Liver (tissue), 9 donors: ENCODE measurements around the gene TTLL4. TPM values are rescaled to one million over a fixed set of nuclear protein-coding genes. Genes with fewer than 3 reads are reported as not detected.

Source experiments
- DNase-seq: peaks from one replicate; pipeline ENCODE4 v3.0.0-alpha.2; 2017; ENCODE audit warnings: low spot score
- H3K27ac ChIP-seq, 2 donors: one replicate each; pipeline ENCODE4 v1.7.0; 2013; ENCODE audit warnings: inconsistent platforms in 2 of 2, low read length in 2 of 2, control low read depth in 1 of 2, low read depth in 1 of 2, mild to moderate bottlenecking in 1 of 2
- H3K27me3 ChIP-seq, 4 donors: one replicate each; pipeline versions ENCODE4 v1.6.1 to v1.7.0; 2013; ENCODE audit warnings: low read length in 3 of 4, inconsistent platforms in 1 of 4, mild to moderate bottlenecking in 1 of 4, moderate library complexity in 1 of 4; ENCODE audit not compliant: control insufficient read depth in 4 of 4, insufficient read depth in 4 of 4
- H3K36me3 ChIP-seq, 4 donors: one replicate each; pipeline versions ENCODE4 v1.6.1 to v1.7.0; 2013; ENCODE audit warnings: low read length in 3 of 4, mild to moderate bottlenecking in 3 of 4, low read depth in 1 of 4, moderate library complexity in 1 of 4; ENCODE audit not compliant: control insufficient read depth in 4 of 4, insufficient read depth in 3 of 4
- H3K4me1 ChIP-seq, 4 donors: one replicate each; pipeline versions ENCODE4 v1.6.1 to v1.7.0; 2013; ENCODE audit warnings: low read length in 3 of 4, mild to moderate bottlenecking in 3 of 4, moderate library complexity in 1 of 4; ENCODE audit not compliant: control insufficient read depth in 4 of 4, insufficient read depth in 4 of 4
- H3K4me3 ChIP-seq, 3 donors: one replicate each; pipeline versions ENCODE4 v1.6.1 to v1.7.0; 2013; ENCODE audit warnings: low read length in 3 of 3, control low read depth in 1 of 3, low read depth in 1 of 3, mild to moderate bottlenecking in 1 of 3
- H3K9ac ChIP-seq, 2 donors: one replicate each; pipeline ENCODE4 v1.7.0; 2013; ENCODE audit warnings: low read length in 2 of 2, mild to moderate bottlenecking in 2 of 2, moderate library complexity in 2 of 2, control low read depth in 1 of 2, low read depth in 1 of 2
- H3K9me3 ChIP-seq, 4 donors: one replicate each; pipeline versions ENCODE4 v1.6.1 to v1.7.0; 2013; ENCODE audit warnings: low read length in 3 of 4; ENCODE audit not compliant: control insufficient read depth in 4 of 4
- ATF3 ChIP-seq: IDR thresholded peaks from 2 replicates; pipeline ENCODE4 v1.6.1; 2016; ENCODE audit warnings: antibody characterized with exemption
- CTCF ChIP-seq: fragments of 150-350 bp; IDR thresholded peaks from 2 replicates; pipeline ENCODE4 v1.5.1; 2017; ENCODE audit warnings: improper control_type of control experiment, low read depth, low read length; ENCODE audit not compliant: missing input control
- EGR1 ChIP-seq, 2 donors: IDR thresholded peaks; 2 replicates each; pipeline ENCODE4 v1.6.1; 2016 to 2018; ENCODE audit warnings: antibody characterized with exemption in 2 of 2, low read depth in 2 of 2
- FOXA1 ChIP-seq: IDR thresholded peaks from 2 replicates; pipeline ENCODE4 v1.6.1; 2016; ENCODE audit warnings: antibody characterized with exemption
- GABPA ChIP-seq, 2 donors: IDR thresholded peaks in 1 of 2; conservative IDR thresholded peaks in 1 of 2; 2 replicates each; pipeline ENCODE4 v1.6.1; 2016; ENCODE audit warnings: antibody characterized with exemption in 2 of 2, mild to moderate bottlenecking in 1 of 2, moderate library complexity in 1 of 2
- HNF4A ChIP-seq, 2 donors: conservative IDR thresholded peaks; 2 replicates each; pipeline ENCODE4 v1.6.1; 2016; ENCODE audit warnings: antibody characterized with exemption in 2 of 2, mild to moderate bottlenecking in 2 of 2
- HNF4G ChIP-seq: IDR thresholded peaks from 2 replicates; pipeline ENCODE4 v1.6.1; 2016; ENCODE audit warnings: antibody characterized with exemption
- JUND ChIP-seq, 2 donors: IDR thresholded peaks; 2 replicates each; pipeline ENCODE4 v1.6.1; 2016; ENCODE audit warnings: antibody characterized with exemption in 2 of 2
- MAX ChIP-seq: IDR thresholded peaks from 2 replicates; pipeline ENCODE4 v1.6.1; 2016; ENCODE audit warnings: antibody characterized with exemption
- NR2F2 ChIP-seq: IDR thresholded peaks from 2 replicates; pipeline ENCODE4 v1.6.1; 2016; ENCODE audit warnings: antibody characterized with exemption
- RAD21 ChIP-seq, 2 donors: IDR thresholded peaks; 2 replicates each; pipeline ENCODE4 v1.6.1; 2016; ENCODE audit warnings: antibody characterized with exemption in 2 of 2, mild to moderate bottlenecking in 2 of 2
- REST ChIP-seq: IDR thresholded peaks from 2 replicates; pipeline ENCODE4 v1.6.1; 2016; ENCODE audit warnings: antibody characterized with exemption, mild to moderate bottlenecking
- RXRA ChIP-seq, 2 donors: IDR thresholded peaks; 2 replicates each; pipeline ENCODE4 v1.6.1; 2017 to 2018; ENCODE audit warnings: antibody characterized with exemption in 2 of 2, mild to moderate bottlenecking in 1 of 2
- SP1 ChIP-seq: IDR thresholded peaks from 2 replicates; pipeline ENCODE4 v1.6.1; 2018; ENCODE audit warnings: antibody characterized with exemption, mild to moderate bottlenecking
- TAF1 ChIP-seq: conservative IDR thresholded peaks from 2 replicates; pipeline ENCODE4 v1.6.1; 2016; ENCODE audit warnings: antibody characterized with exemption, mild to moderate bottlenecking
- YY1 ChIP-seq: IDR thresholded peaks from 2 replicates; pipeline ENCODE4 v1.6.1; 2016; ENCODE audit warnings: antibody characterized with exemption, mild to moderate bottlenecking
- ZBTB33 ChIP-seq: IDR thresholded peaks from 2 replicates; pipeline ENCODE4 v1.6.1; 2016; ENCODE audit warnings: antibody characterized with exemption
- WGBS: extraction: QIAGEN DNeasy Blood & Tissue Kit; methylation state at CpG from one replicate; pipeline ENCODE4 v1.1.7; 2013; 5-methylcytosine and 5-hydroxymethylcytosine counted together
- polyA plus RNA-seq, 2 donors: library from polyadenylated mRNA; stranded (reverse) in 1 of 2; unstranded in 1 of 2; fragments of 200-250 nt in 1 of 2; fragments of >200 nt in 1 of 2; fragmentation: Nextera tagmentation in 1 of 2; extraction: Ambion mirVana in 1 of 2; gene quantifications; one replicate each; pipeline versions ENCODE4 v1.2.1 to v1.2.3, GENCODE V29; 2013 to 2015
- total RNA-seq, 2 donors: library from RNA; depleted of rRNA; stranded (reverse); fragments of >200 nt; gene quantifications; one replicate each; pipeline ENCODE4 v1.2.3, GENCODE V29; 2014
- donor health status: healthy.
- donor health status: healthy.
- donor health status: healthy.
- donor health status: healthy.
- donor health status: healthy.

The TTLL4 gene
- total and polyA plus RNA-seq, 4 donors: 5.7 to 14.0 (median 6.6) TPM

- Histone ChIP-seq H3K4me1 (peaks cover 5 to 9% (median 7%) of the 10 kb centered on the region in 4 donors), H3K9ac (no peak overlapping the region), H3K27ac (no peak overlapping the region), H3K4me3 (no peak overlapping the region), H3K9me3 (no peaks in the 10 kb centered on the region), H3K36me3 (peaks cover 26 to 60% (median 46%) of the 10 kb centered on the region in 4 donors), H3K27me3 (no peaks in the 10 kb centered on the region)
- TF ChIP-seq JUND (IDR thresholded peaks at IDR 0.05) (no peak), RAD21 (IDR thresholded peaks at IDR 0.05) (no peak), TAF1 (no peak), RXRA (IDR thresholded peaks at IDR 0.05) (no peak), EGR1 (IDR thresholded peaks at IDR 0.05; ENCODE audit: low read depth in 2 of 2) (no peak), ZBTB33 (no peak), SP1 (no peak), FOXA1 (no peak), GABPA (IDR thresholded peaks at IDR 0.05 in 1 of 2, conservative IDR thresholded peaks at IDR 0.05 in 1 of 2) (no peak), NR2F2 (no peak), REST (no peak), MAX (no peak)
- no peak for DNase-seq
- 98% methylated on average over 7 of the region's 7 CpGs for WGBS
These were observed 46.0 kb upstream of the TTLL4 start for GRCh38 chr2:218664653-218665052.

GRCh38 chr2:218671097-218671653 lies 39.5 kb upstream of the TTLL4 start:
- Histone ChIP-seq H3K27ac (peak overlapping the region in 1 of 2 donors; percentile 46), H3K9ac (peak overlapping the region in 1 of 2 donors; percentile 43), H3K9me3 (no peaks in the 10 kb centered on the region), H3K27me3 (no peaks in the 10 kb centered on the region), H3K4me3 (peak overlapping the region; percentile 79 to 95 (median 92)), H3K36me3 (peaks cover 7 to 21% (median 14%) of the 10 kb centered on the region in 4 donors), H3K4me1 (peaks cover 5 to 19% (median 16%) of the 10 kb centered on the region in 4 donors)
- no peak for DNase-seq
- 44% methylated on average over 12 of the region's 12 CpGs for WGBS
- TF ChIP-seq SP1: no peak
- TF ChIP-seq MAX: no peak
- no peak for TF ChIP-seq CTCF
- TF ChIP-seq ZBTB33: no peak
- no peak for TF ChIP-seq RAD21 (IDR thresholded peaks at IDR 0.05)
- TF ChIP-seq RXRA (IDR thresholded peaks at IDR 0.05): no peak
- no peak for TF ChIP-seq NR2F2
- no peak for TF ChIP-seq ATF3
- no peak for TF ChIP-seq HNF4G
- TF ChIP-seq REST: no peak
- TF ChIP-seq FOXA1: no peak
- TF ChIP-seq HNF4A (conservative IDR thresholded peaks at IDR 0.05): no peak
- no peak for TF ChIP-seq JUND (IDR thresholded peaks at IDR 0.05)
- TF ChIP-seq EGR1 (IDR thresholded peaks at IDR 0.05; ENCODE audit: low read depth in 2 of 2): no peak
- no peak for TF ChIP-seq YY1
